ENCODE results near the gene THRSP. TPM values are rescaled to one million over a fixed set of nuclear protein-coding genes. Genes with fewer than 3 reads are reported as not detected.
"Not testable (repeated sequence)": the region's sequence is repeated elsewhere in the genome, so short reads cannot be mapped to it uniquely, and the experiment has no call there.

THRSP gene
- total RNA-seq, 1 experiment from 2014 or later = 0.63 TPM

DNA sequence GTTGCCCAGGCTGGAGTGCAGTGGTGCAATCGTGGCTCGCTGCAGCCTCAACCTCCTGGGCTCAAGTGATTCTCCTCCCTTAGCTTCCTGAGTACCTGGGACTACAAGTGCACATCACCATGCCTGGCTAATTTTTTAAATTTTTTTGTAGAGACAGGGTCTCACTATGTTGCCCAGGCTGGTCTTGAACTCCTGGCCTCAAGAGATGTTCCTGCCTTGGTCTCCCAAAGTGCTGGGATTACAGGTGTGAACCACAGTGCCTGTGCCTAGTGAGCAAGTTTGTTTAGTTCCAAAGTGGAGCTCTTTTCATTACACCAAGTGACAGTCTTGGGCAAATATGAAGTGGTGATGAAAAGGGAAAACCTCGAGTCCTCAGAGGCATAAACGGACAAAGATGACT is 13.9 kb downstream of the THRSP start:
- DNase-seq, H3K9me3 ChIP-seq, H3K27me3 ChIP-seq: not testable (repeated sequence)
- Histone ChIP-seq H3K36me3 (peaks cover 17% of the 10 kb centered on the region), H3K4me3 (0 out of 2 replicates have a peak overlapping the region, but pooled peaks have one; percentile 6)

DNA sequence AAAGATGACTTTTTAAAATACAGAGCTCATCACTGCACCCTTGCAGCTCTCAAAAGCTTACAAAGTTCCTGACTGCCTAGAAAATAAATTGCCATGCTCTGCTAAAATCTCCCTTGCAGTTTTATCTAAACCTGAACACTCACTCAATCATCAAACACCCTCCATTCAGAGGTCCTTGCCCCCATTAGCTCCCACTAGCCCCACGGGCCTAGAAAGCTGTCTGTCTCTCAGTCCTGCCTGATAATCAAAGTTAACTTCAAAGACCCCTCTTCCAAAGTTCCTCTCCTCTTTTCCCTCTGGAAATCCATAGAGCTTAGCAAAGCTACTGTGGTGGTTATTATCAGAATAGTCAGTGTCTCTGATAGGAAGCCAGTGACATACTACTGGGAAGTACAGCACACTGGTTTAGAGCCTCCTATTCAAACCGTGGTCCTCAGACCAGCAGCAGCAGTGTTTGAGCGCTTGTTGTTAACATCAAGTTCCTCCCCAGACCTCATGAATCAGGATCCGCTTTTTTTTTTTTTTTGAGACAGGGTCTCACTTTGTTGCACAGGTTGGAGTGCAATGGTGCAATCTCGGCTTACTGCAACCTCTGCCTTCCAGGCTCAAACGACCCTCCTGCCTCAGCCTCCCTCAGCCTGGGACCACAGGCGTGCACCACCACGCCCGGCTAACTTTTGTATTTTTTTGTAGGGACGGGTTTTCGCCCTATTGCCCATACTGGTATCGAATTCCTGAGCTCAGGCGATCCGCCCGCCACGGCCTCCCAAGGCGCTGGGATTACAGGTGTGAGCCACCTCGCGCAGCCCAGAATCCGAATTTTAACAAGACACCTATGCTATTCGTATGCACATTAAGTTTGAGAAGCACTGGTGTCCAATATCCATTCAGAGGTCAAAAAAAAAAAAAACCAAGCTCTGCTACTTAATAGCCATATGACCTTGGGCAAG is 14.8 kb downstream of the THRSP start:
- H3K4me3 ChIP-seq = peak overlapping the region; percentile 97
- no peaks in the 10 kb centered on the region for H3K9me3 ChIP-seq
- H3K36me3 ChIP-seq = peaks cover 13% of the 10 kb centered on the region
- DNase-seq = no peak
- no peaks in the 10 kb centered on the region for H3K27me3 ChIP-seq

DNA sequence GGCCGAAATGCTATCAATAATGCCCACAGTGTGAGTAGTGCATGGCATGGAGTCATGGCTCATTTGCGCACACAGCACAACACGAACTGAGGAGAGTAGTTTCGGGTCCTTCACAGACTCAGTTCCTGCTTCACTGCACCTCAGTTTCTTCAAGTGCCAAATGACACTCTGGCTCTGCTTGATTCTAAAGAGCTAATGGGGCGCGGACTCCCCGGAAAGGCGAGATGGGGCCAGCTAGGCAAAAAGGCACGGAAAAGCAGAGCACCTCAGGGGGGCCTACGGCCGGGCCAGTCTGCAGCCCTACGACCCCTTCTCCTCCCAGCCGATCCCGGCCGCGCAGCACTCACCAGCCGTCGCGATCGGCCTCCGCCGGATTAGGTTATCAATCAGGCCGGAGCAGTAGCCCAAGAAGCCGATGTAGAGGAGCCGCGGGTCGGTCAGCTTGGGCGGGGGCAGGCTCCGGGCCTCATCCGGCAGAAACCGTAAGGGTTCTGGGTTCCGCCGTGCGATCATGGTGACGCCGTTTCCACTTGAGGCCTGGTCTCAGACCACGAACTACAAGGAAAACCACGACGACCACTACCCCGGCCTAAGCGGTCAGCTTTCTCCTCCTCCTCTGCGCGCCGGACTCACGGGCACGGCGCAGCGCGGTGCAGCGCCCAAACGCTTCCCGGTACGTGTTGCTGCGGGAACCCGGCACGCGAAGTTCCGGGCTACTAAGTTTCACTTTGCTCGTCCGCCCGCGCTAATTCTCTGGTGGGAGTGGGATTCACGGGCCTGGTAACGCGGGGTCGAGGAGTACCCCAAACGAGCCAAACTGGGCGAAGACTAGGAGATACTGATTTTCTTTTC is 15.8 kb downstream of the THRSP start, which contains the start of gene NDUFC2:
Gene NDUFC2, minus strand, starts transcription at position 631 of the 852 bp plus-strand sequence. Its CDS starts 118 bp downstream, at position 513.
- peak within 1 kb of the TSS; percentile 97 for H3K4me3 ChIP-seq
- peak; percentile 80 for DNase-seq
- H3K27me3 ChIP-seq = no peaks in the 10 kb centered on the region
- H3K36me3 ChIP-seq = peaks cover 13% of the 10 kb centered on the region
- H3K9me3 ChIP-seq = no peaks in the 10 kb centered on the region

DNA sequence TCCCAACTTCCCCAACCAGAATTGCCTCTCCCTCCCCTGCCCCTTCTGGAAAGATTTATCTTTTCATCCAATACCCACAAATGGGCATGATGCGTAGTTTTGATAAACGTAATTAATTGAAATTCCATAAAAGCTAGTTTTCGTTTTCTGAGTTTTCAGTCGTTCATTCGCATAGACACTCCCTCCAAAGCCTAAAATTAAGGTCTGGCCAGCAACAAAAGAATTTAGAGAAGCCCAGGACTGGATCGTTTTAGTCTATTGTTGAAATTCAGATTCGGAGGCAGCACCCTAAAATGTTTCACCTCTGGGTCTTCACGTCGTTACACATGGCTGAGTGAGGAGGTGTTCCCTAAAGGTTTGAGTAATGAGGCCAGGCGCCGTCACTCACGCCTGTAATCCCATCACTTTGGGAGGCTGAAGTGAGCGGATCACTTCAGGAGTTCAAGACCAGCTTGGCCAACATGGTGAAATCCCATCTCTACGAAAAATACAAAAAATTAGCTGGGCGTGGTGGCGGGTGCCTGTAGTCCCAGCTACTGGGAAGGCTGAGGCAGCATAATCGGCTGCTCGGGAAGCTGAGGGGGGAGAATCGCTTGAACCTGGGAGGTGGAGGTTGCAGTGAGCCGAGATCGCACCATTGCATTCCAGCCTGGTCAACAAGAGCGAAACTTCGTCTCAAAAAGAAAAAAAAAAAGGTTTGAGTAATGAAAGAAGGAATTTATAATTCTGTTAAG is 16.6 kb downstream of the THRSP start:
- DNase-seq = no peak

DNA sequence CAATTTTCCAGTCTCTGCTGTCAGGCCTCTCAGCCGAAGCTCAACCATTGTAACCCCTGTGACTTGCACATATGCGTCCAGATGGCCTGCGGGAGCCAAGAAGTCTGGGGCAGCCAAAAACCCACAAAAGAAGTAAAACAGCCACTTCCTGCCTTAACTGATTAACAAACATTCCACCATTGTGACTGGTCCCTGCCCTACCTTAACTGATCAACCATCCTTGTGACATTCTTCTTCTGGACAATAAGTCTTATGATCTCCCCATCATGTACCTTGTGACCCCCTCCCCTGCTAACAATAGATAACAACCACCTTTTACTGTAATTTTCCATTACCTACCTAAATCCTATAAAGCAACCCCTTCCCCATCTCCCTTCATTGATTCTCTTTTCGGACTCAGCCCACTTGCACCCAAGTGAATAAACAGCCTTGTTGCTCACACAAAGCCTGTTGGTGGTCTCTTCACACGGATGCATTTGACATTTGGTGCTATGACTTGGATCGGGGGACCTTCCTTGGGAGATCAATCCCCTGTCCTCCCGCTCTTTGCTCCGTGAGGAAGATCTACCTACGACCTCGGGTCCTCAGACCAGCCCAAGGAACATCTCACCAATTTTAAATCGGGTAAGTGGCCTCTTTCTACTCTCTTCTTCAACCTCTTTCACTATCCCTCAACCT is 17.3 kb downstream of the THRSP start:
- DNase-seq = no peak
- Histone ChIP-seq H3K27me3 (no peaks in the 10 kb centered on the region), H3K36me3 (peaks cover 13% of the 10 kb centered on the region), H3K9me3 (no peaks in the 10 kb centered on the region), H3K4me3 (no peak overlapping the region)

More for the DNA sequence above, 16.6 kb downstream of the THRSP start:
- H3K27me3 ChIP-seq = no peaks in the 10 kb centered on the region
- H3K9me3 ChIP-seq = no peaks in the 10 kb centered on the region
- peak overlapping the region; percentile 97 for H3K4me3 ChIP-seq
- H3K36me3 ChIP-seq = peaks cover 13% of the 10 kb centered on the region

DNA sequence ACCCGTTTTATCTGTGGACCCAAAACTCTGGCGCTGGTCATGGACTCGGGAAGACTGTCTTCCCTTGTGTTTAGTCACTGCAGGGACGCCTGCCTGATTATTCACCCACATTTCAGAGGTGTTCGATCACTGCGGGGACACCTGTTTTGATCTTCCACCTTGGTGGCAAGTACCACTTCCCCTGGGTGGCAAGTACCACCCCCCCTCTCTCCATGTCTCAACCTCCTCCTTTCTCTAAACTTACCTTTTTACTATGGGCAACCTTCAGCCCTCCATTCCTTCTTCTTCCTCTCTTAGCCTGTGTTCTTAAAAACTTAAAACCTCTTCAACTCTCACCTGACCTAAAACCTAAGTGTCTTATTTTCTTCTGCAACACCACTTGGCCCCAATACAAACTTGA is 17.9 kb downstream of the THRSP start:
- H3K27me3 ChIP-seq = no peaks in the 10 kb centered on the region
- peaks cover 13% of the 10 kb centered on the region for H3K36me3 ChIP-seq
- no peak for DNase-seq
- H3K9me3 ChIP-seq = no peaks in the 10 kb centered on the region
- H3K4me3 ChIP-seq = no peak overlapping the region

DNA sequence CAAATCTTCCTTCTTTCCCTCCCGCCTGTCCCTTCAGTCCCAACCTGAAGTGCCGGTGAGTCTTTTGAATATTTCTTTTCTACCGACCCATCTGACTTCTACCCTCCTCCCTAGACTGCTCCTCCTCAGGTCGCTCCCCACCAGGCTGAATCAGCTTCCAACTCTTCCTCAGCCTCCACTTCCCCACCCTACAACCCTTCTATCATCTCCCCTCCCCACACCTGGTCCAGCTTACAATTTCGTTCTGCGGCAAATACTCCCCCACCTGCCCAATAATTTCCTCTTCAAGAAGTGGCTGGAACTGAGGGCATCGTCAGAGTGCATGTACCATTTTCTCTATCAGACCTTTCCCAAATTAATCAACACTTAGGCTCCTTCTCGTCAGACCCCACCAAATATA is 18.5 kb downstream of the THRSP start:
- no peaks in the 10 kb centered on the region for H3K9me3 ChIP-seq
- H3K4me3 ChIP-seq = no peak overlapping the region
- no peaks in the 10 kb centered on the region for H3K27me3 ChIP-seq
- peaks cover 10% of the 10 kb centered on the region for H3K36me3 ChIP-seq
- no peak for DNase-seq

DNA sequence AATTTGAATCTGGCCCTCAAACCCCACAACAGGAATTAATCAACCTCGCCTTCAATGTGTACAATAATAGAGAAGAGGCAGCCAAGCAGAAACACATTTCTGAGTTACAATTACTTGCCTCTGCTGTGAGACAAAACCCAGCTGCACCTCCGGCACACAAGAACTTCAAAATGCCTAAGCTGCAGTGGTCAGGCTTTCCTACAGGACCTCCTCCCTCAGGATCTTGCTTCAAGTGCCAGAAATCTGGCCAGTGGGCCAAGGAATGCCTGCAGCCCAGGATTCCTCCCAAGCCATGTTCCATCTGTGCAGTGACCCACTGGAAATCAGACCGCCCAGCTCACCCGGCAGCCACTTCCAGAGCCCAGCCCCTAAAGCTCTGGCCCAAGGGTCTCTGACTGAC is 19.4 kb downstream of the THRSP start:
- no peak for DNase-seq
- Histone ChIP-seq H3K27me3 (no peaks in the 10 kb centered on the region), H3K4me3 (no peak overlapping the region), H3K9me3 (no peaks in the 10 kb centered on the region), H3K36me3 (peaks cover 5% of the 10 kb centered on the region)

DNA sequence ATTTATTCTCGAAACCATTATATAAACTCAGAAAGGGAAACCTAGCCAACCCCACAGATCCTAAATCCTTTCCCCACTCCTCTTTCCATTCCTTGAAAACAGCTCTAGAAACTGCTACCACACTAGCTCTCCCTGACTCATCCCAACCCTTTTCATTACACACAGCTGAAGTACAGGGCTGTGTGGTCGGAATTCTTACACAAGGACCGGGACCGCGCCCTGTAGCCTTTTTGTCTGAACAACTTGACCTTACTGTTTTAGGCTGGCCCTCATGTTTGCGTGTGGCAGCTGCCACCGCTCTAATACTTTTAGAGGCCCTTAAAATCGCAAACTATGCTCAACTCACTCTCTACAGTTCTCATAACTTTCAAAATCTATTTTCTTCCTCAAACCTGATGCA is 20.8 kb downstream of the THRSP start:
- not testable (repeated sequence) for H3K9me3 ChIP-seq, H3K27me3 ChIP-seq, DNase-seq, H3K36me3 ChIP-seq, H3K4me3 ChIP-seq

DNA sequence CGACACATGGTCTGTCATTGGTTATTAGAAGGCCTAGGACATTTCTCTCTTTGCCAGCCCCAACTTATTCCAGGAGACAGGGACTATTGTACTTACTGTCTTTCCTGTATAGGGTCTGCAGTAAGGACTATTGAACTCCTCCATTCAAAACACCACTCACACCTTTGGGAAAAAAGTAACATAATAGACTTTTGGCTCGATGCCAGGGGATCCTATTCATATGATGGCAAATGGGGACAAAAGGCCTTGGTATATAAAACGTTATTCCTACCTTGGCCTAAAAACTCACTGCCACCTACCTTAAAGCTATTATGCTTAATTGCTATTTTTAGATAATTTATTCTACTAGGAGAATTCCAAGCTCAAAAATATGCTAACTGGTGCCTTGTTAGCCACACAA is 22.3 kb downstream of the THRSP start:
- Histone ChIP-seq H3K4me3 (no peak overlapping the region), H3K9me3 (no peaks in the 10 kb centered on the region)

DNA sequence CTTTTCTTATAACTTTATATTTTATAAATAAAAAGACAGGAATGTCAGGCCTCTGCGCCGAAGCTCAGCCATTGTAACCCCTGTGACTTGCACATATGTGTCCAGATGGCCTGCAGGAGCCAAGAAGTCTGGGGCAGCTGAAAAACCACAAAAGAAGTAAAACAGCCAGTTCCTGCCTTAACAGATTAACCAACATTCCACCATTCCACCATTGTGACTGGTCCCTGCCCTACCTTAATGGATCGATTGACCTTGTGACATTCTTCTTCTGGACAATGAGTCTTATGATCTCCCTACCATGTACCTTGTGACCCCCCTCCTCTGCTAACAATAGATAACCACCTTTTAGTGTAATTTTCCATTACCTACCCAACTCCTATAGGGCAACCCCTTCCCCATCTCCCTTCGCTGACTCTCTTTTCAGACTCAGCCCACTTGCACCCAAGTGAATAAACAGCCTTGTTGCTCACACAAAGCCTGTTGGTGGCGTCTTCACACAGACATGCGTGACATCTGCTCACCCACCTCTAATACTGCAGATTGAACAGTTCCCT is 22.9 kb downstream of the THRSP start:
- not testable (repeated sequence) for DNase-seq, H3K9me3 ChIP-seq, H3K36me3 ChIP-seq, H3K27me3 ChIP-seq, H3K4me3 ChIP-seq

More for the DNA sequence above, 22.3 kb downstream of the THRSP start:
- Histone ChIP-seq H3K27me3 (no peaks in the 10 kb centered on the region), H3K36me3 (no peaks in the 10 kb centered on the region)
- no peak for DNase-seq

DNA sequence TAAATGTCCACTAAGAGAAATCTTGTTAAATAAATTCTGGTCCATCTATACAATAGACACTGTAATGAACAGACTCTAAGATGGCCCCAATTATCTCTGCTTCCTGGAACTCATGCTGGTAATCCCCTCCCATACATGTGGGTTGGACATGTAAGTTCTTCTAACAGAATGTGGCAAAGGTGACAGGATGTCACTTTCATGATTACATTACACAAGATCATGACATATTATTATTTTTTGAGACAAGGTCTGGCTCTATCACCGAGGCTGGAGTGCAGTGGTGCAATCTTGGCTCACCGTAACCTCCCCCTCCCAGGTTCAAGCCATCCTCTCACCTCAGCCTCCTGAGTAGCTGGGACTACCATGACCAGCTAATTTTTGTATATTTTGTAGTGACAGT is 30.6 kb downstream of the THRSP start:
- no peaks in the 10 kb centered on the region for H3K9me3 ChIP-seq
- peaks cover 9% of the 10 kb centered on the region for H3K36me3 ChIP-seq
- H3K4me3 ChIP-seq = no peak overlapping the region
- H3K27me3 ChIP-seq = no peaks in the 10 kb centered on the region
- no peak for DNase-seq

DNA sequence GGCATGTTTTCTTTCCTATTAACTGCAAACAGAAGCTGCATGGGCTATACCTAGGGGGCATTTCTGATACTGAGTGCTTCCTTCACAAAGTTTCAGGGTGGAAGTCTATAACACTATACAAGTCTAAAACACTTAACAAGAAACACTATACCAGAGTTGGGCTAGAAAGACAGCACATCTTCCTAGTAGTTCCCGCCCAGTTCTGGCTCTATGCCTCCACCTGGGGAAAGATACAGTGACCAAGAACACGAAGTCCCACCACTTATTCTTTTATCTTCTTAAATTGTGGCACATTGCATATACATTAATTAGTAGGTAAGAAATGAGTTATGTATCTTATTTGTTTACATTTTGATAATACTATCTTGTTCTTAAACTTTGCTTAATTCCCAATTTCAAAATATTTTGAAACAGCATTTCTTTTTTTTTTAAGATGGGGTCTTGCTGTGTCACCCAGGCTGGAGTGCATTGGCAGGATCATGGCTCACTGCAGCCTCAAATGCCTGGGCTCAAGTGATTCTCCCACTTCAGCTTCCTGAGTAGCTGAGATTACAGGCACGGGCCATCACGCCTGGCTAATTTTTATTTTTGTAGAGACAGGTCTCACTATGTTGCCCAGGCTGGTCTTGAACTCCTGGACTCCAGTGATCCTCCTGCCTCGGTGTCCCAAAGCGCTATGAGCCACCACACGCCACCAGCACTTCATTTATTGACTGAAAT is 34.2 kb downstream of the THRSP start:
- no peak for DNase-seq
- Histone ChIP-seq H3K4me3 (no peak overlapping the region), H3K27me3 (no peaks in the 10 kb centered on the region), H3K36me3 (peaks cover 30% of the 10 kb centered on the region), H3K9me3 (no peaks in the 10 kb centered on the region)

DNA sequence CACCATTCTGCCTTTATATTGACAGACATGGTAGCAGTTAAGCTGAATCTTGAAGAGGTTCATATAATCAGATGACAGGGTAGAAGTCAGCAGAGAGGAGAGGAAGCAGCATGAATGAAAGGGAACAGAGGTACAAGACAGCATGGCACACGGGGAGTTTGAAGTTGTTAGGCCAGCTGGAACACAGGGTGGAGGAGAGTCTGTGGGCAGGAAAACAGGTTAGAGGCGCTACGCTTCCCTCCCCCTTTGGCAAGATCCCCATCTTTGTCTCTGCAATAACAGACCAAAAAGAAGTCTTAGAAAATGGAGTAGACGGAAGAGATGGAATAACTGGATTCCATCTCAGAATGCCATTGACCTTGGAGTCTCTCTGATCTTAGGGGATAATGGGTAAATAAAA is 36.0 kb downstream of the THRSP start:
- no peaks in the 10 kb centered on the region for H3K9me3 ChIP-seq
- H3K4me3 ChIP-seq = no peak overlapping the region
- peaks cover 29% of the 10 kb centered on the region for H3K36me3 ChIP-seq
- no peak for DNase-seq
- H3K27me3 ChIP-seq = no peaks in the 10 kb centered on the region

DNA sequence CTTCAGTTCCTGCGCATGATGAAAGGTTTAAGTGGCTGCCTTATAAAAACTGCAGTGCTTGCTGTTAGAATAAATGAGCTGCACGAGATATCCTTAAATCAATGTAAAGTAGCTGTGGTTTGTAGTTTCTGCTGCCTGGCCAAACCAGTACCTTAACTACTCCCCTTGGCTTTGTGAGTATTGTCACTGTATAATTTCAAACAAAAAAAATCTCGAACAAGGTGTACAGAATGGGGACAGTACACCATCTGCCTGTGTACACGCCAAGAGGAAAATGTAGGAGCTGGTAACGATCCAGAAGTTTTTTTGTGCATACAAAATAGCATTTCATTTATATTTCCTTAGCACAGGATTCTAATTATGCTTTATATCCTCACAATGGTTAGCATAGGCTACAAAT is 36.6 kb downstream of the THRSP start:
- DNase-seq = no peak
- Histone ChIP-seq H3K36me3 (peaks cover 26% of the 10 kb centered on the region), H3K9me3 (no peaks in the 10 kb centered on the region), H3K4me3 (no peak overlapping the region), H3K27me3 (no peaks in the 10 kb centered on the region)

All from MG63 (cell line).